Memory B cell (primary cell): Measurements from ENCODE around the gene SPON1.
"Not testable (repeated sequence)": the region's sequence is repeated elsewhere in the genome, so short reads cannot be mapped to it uniquely, and the experiment has no call there.

Experiments
- ATAC-seq: fragments of 150-1000 bp; cut with Tn5 transposase; 2 replicates; pipeline ENCODE4 v1.10.0; 2021; ENCODE audit warnings: low read depth, mild to moderate bottlenecking, moderate library complexity
- DNase-seq, 2 donors: peaks; one replicate each; pipeline ENCODE4 v3.0.0; 2022; ENCODE audit warnings: low spot score in 2 of 2
- H3K27ac Mint-ChIP-seq: one replicate; pipeline ENCODE4 v1.8.0; 2022; ENCODE audit warnings: mild to moderate bottlenecking, moderate library complexity, mixed read lengths
- H3K27me3 Mint-ChIP-seq: one replicate; pipeline ENCODE4 v1.8.0; 2022; ENCODE audit warnings: mixed read lengths
- H3K36me3 Mint-ChIP-seq: one replicate; pipeline ENCODE4 v1.8.0; 2022; ENCODE audit warnings: mild to moderate bottlenecking, mixed read lengths
- H3K4me1 Mint-ChIP-seq: one replicate; pipeline ENCODE4 v1.8.0; 2022; ENCODE audit warnings: mixed read lengths
- H3K4me3 Mint-ChIP-seq: one replicate; pipeline ENCODE4 v1.8.0; 2022; ENCODE audit warnings: mild to moderate bottlenecking, moderate library complexity, mixed read lengths
- H3K9me3 Mint-ChIP-seq: one replicate; pipeline ENCODE4 v1.8.0; 2022; ENCODE audit warnings: mixed read lengths

SPON1 gene

DNA sequence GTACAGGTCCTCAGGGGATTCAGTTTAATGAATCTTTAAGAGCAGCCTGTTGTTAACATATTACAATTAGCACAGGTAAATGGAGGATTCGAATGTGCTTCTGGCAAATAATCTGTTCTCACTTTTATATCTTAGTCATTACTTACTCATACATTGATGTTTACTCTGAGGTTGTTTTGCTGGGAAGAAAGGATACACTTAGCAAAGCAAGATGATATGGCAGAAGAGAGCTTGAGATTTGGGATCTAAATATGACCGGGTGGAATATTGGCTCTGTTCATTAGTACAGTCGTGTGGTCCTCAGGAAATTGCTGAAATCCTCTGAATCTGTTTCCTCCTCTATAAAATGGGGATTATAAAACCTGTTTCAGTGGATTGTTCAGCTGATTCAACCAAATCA is 59.7 kb downstream of the SPON1 start:
- H3K9me3 Mint-ChIP-seq: no peaks in the 10 kb centered on the region
- peaks cover 16% of the 10 kb centered on the region for H3K27me3 Mint-ChIP-seq
- H3K4me1 Mint-ChIP-seq: no peaks in the 10 kb centered on the region
- DNase-seq (no peak), ATAC-seq (no peak)
- no peak overlapping the region for H3K4me3 Mint-ChIP-seq
- no peaks in the 10 kb centered on the region for H3K36me3 Mint-ChIP-seq
- H3K27ac Mint-ChIP-seq: no peak overlapping the region

DNA sequence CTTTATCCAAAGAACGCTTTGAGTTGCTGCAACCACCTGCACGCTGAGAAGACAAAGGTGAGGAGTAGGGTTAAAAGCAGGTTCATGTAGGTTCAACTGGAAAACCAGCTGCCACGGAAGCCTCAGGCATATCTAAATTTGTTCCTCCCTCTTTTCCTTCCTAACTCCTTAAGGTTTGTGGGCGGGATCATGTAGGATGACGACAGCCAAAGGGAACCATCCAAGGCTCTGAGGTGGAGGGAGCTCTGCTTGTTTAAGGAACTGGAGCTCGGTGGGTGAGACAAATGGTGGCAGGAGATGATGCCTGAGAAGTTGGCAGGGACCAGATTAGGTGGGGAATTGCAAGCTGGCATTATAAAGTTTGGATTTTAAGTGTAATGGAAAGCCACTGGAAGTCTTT is 60.3 kb downstream of the SPON1 start:
- H3K4me3 Mint-ChIP-seq: no peak overlapping the region
- no peaks in the 10 kb centered on the region for H3K9me3 Mint-ChIP-seq
- ATAC-seq (no peak), DNase-seq (no peak)
- no peak overlapping the region for H3K27ac Mint-ChIP-seq
- H3K36me3 Mint-ChIP-seq: no peaks in the 10 kb centered on the region
- peaks cover 16% of the 10 kb centered on the region for H3K27me3 Mint-ChIP-seq
- H3K4me1 Mint-ChIP-seq: no peaks in the 10 kb centered on the region

DNA sequence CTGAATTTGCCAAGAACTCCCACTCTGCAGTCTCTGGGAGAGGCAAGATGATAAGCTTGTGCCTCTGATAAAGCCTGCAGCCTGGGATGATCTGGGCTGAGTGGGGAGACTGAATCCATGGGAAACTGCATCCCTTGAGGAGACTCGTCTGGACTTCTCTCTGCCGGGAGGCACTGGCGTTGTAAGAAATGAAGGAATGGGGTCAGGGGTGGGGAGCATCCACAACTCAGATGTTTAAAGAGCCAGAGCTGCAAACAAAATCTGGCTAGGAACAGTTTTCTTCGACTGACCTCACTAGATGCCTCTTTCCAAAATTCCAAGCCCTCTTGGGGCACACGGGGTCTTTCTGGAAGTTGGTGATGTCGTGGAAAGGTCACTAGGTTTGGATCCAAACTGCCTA is 64.4 kb downstream of the SPON1 start:
- no peak overlapping the region for H3K27ac Mint-ChIP-seq
- H3K36me3 Mint-ChIP-seq: no peaks in the 10 kb centered on the region
- no peaks in the 10 kb centered on the region for H3K9me3 Mint-ChIP-seq
- H3K4me3 Mint-ChIP-seq: no peak overlapping the region
- no peak for ATAC-seq
- H3K4me1 Mint-ChIP-seq: no peaks in the 10 kb centered on the region
- DNase-seq: no peak
- peaks cover 15% of the 10 kb centered on the region for H3K27me3 Mint-ChIP-seq

DNA sequence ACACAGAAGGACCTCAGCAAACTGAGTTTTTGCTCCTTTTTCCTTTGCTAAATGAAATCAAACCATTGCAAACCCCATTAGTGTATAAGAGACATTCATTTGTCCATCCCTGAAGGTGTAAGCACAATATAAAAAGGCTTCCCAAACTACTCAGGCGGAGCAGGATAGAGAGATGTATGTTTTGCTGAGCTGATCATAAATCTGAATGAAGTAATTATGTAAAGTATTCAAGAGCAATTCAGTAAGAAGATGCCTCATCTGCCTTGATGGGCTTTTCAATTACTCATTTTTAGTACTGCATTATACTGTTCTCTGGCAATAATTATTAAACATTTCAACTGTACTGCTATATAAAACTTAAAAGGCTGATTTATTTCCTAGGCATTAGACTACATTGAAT is 65.0 kb downstream of the SPON1 start:
- H3K36me3 Mint-ChIP-seq: no peaks in the 10 kb centered on the region

DNA sequence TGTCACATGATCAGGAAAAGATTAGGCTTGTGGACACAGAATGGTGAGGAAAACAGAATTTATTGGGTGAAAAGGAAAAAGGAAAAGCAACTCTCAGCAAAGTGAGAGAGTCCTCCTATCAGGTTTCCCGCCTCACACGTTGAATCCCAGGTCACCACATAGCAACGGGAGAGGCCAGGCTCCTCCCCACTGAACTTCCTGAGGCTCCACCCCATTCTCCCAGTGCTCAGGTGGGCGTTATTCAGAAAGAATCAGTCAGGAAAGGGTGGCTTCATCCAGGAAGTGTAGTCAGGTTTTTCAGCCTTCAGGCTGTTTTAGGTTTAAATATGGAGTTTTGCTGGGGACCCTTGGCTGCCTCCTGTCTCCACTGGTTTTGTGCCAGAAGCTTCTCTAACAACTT is 66.9 kb downstream of the SPON1 start:
- Mint-ChIP-seq H3K9me3 (no peaks in the 10 kb centered on the region), H3K4me1 (no peaks in the 10 kb centered on the region), H3K4me3 (no peak overlapping the region), H3K27ac (no peak overlapping the region), H3K27me3 (peaks cover 14% of the 10 kb centered on the region), H3K36me3 (no peaks in the 10 kb centered on the region)
- no peak for DNase-seq
- ATAC-seq: no peak

More for the DNA sequence above, 65.0 kb downstream of the SPON1 start:
- ATAC-seq (no peak), DNase-seq (no peak)
- H3K27me3 Mint-ChIP-seq: peaks cover 15% of the 10 kb centered on the region
- H3K27ac Mint-ChIP-seq: no peak overlapping the region
- H3K4me1 Mint-ChIP-seq: no peaks in the 10 kb centered on the region
- H3K9me3 Mint-ChIP-seq: no peaks in the 10 kb centered on the region
- H3K4me3 Mint-ChIP-seq: no peak overlapping the region

DNA sequence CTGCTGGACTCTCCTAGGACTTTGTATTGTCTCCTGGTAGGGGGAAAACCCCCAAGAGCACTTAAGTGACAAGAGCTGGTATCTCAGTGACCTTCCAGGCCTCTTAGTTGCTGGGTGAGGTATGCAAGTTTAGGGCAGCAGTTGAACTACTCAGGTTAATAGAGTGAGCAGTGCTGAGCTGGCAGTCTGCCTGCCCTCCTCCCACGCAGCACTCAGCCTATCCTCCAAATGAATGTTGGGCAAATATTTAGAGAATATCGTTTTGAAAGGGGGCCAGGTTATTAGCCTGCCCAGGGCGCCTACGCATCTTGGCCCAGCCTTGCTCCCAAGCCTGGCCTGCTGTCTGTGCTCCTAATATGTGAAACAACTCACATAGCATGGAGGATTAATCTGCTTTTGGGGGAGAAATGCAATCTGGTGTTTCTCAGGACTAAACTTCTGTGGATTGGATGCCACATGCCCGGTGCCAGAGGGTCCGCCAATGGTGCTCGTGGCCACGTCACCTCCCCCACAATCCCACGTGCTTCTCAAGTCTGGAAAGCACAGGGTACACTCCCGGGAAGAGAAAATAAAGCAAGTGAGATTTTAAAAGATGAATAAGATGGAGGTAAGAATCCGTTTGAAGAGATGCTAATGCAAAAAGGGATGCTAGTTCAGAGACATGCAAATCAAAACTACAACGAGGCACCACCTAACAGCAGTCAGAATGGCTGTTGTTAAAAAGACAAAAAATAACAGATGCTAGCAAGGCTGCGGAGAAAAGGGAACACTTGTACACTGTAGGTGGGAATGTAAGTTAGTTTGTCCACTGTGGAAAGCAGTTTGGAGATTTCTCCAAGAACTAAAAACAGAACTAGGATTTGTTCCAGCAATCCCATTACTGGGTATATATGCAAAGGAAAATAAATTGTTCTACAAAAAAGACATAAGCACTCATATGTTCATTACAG is 67.7 kb downstream of the SPON1 start:
- no peak overlapping the region for H3K27ac Mint-ChIP-seq
- ATAC-seq: no peak

DNA sequence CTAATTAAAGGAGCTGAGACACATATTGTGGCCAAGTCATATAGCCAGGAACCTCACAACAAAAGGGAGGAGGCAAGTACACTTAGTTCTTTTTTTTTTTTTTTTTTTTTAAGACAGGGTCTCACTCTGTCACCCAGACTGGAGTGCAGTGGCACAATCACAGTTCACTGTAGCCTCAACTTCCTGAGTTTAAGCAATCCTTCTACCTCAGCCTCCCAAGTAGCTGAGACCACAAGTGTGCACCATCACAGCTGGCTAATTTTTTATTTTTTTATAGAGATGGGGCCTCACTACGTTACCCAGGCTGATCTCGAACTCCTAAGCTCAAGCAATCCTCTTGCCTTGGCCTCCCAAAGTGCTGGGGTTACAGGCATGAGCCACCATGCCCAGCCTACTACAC is 73.0 kb downstream of the SPON1 start:
- not testable (repeated sequence) for DNase-seq, H3K27me3 Mint-ChIP-seq, H3K9me3 Mint-ChIP-seq, H3K36me3 Mint-ChIP-seq, H3K4me3 Mint-ChIP-seq, H3K27ac Mint-ChIP-seq, H3K4me1 Mint-ChIP-seq, ATAC-seq

More for the DNA sequence above, 67.7 kb downstream of the SPON1 start:
- no peaks in the 10 kb centered on the region for H3K36me3 Mint-ChIP-seq
- no peaks in the 10 kb centered on the region for H3K9me3 Mint-ChIP-seq
- H3K27me3 Mint-ChIP-seq: peaks cover 12% of the 10 kb centered on the region
- H3K4me3 Mint-ChIP-seq: no peak overlapping the region
- H3K4me1 Mint-ChIP-seq: no peaks in the 10 kb centered on the region
- no peak for DNase-seq

DNA sequence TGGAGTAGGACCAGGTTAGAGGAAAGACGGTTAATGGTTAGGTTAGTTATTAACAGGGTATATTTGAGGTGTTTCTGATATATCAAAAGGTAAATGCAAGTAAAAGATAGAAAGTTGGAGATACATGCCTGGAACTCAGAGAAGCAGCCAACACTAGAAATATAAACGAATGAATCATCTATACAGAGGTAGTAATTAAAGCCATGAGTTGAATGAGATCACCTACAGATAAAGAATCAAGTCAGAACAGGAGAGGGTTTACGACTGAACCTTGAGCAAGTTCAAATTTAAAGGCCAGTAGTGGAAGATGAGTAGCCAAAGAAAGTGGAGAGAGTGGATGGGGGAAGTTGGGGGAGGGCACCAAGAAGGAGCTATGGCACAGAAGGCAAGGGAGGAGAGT is 73.9 kb downstream of the SPON1 start:
- ATAC-seq (no peak), DNase-seq (no peak)
- Mint-ChIP-seq H3K27me3 (peaks cover 6% of the 10 kb centered on the region), H3K36me3 (no peaks in the 10 kb centered on the region), H3K4me1 (no peaks in the 10 kb centered on the region), H3K27ac (no peak overlapping the region), H3K4me3 (no peak overlapping the region), H3K9me3 (peaks cover 3% of the 10 kb centered on the region)

DNA sequence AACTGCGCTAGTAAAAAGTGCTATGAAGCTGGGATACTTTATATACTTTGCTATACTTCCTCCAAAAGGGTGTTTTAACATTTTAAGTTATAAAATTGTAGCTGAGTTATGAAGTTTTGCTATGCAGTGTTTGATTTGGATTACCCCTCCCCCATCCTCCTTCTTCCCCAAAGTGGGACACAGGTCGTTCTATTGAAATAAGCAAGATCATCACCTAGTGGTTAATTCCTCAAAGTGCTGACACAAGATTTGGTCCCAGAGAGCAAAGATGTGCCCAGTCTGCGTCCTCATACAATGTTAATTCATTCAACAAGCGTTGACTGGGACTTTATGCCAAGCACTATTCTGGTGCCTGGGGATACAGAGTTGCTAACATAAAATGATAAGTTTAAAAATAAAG is 78.5 kb downstream of the SPON1 start:
- Mint-ChIP-seq H3K4me1 (no peaks in the 10 kb centered on the region), H3K36me3 (no peaks in the 10 kb centered on the region), H3K27me3 (no peaks in the 10 kb centered on the region), H3K4me3 (no peak overlapping the region), H3K27ac (no peak overlapping the region), H3K9me3 (peaks cover 3% of the 10 kb centered on the region)
- DNase-seq (no peak), ATAC-seq (no peak)

DNA sequence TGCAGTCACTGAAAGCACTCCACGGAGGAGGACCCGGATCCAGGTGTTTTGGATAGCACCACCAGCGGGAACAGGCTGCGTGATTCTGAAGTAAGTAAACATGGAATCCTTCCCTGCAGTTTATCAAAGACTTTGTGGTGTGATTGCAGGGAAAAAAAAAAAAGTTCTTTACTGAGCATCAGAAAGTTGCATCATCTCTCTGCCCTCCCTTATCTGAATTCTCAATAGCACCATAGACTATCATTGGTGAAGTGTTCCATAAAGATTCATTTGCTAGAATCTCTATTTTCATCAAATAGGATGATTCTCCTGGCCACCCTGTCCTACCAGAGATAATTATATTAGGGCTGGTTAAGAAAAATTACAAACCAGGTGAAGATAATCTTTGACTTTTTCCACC is 79.0 kb downstream of the SPON1 start:
- Mint-ChIP-seq H3K27me3 (no peaks in the 10 kb centered on the region), H3K9me3 (peaks cover 3% of the 10 kb centered on the region), H3K4me3 (no peak overlapping the region), H3K4me1 (no peaks in the 10 kb centered on the region), H3K36me3 (no peaks in the 10 kb centered on the region), H3K27ac (no peak overlapping the region)
- DNase-seq: no peak
- ATAC-seq: no peak

DNA sequence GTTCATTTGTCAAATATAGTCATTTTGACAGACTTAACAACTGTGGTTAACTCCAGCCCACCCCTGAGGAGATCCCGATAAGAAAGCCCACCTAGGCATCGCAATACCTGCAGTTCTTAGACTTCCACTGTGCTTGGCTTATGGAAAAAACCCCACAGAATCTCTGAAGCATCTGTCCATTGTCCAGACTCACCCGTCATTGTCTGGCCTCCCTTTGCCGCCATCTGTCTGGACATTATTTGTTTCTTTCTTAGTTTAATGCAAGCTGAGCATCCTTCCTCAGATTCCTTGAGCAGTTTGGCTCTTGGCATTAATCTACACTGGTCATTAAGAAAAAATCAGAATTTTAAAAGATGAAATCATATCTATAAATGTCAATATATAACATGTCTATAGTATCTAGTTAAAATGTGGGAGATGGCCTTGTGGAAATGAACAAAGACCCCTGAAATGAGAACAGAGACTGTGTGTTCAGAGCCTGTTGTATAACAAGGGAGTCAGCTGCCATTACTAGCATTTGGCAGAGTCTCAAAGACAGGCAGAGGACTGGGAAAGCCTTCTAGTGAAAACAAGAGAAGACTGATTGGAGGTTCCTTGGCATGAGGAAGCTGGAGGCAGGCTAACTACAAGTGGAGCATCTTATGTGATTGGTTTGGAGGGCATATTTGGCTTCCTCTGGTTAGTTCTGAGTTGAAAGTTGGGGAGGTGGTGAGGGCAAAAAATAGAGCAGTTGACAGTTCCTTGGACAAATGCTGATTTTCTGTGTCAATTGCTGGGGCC is 80.4 kb downstream of the SPON1 start:
- peaks cover 3% of the 10 kb centered on the region for H3K9me3 Mint-ChIP-seq

DNA sequence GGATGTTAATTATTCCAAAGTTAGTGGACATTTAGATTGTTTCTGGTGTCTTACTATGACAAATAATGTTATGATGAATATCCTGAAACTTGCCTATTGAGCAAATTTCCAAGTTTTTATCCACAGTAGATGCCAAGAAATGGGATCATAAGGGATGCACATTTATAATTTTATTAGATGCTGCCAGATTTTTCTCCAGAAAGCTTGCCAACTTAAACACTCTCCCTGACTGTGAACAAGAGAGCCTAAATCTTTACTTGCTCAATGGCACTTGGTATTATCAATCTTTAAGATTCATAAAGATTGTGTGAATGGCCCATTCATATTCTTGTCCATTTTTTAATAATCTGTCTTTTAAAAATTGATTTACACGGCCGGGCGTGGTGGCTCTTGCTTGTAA is 82.4 kb downstream of the SPON1 start:
- peaks cover 3% of the 10 kb centered on the region for H3K9me3 Mint-ChIP-seq
- no peaks in the 10 kb centered on the region for H3K4me1 Mint-ChIP-seq
- no peak overlapping the region for H3K27ac Mint-ChIP-seq
- H3K4me3 Mint-ChIP-seq: no peak overlapping the region
- no peak for DNase-seq
- H3K36me3 Mint-ChIP-seq: no peaks in the 10 kb centered on the region
- H3K27me3 Mint-ChIP-seq: peaks cover 4% of the 10 kb centered on the region
- no peak for ATAC-seq

More for the DNA sequence above, 80.4 kb downstream of the SPON1 start:
- DNase-seq: no peak
- H3K27me3 Mint-ChIP-seq: peaks cover 4% of the 10 kb centered on the region
- no peak for ATAC-seq
- H3K36me3 Mint-ChIP-seq: no peaks in the 10 kb centered on the region
- H3K27ac Mint-ChIP-seq: no peak overlapping the region
- no peak overlapping the region for H3K4me3 Mint-ChIP-seq
- no peaks in the 10 kb centered on the region for H3K4me1 Mint-ChIP-seq

DNA sequence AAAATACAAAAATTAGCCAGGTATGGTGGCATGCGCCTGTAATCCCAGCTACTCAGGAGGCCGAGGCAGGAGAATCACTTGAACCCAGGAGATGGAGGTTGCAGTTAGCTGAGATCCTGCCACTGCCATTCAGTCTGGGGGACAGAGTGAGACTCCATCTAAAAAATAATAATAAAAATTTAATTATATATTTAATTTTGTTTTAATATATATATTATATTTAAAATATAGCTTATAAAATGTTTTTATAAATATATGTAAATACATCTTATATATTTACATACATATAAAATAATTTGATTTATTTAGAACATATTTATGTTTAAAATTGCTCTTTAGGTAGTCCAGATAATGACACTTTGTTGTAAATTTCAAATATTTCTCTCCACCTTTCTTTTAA is 82.9 kb downstream of the SPON1 start:
- no peak for DNase-seq
- Mint-ChIP-seq H3K9me3 (no peaks in the 10 kb centered on the region), H3K27me3 (peaks cover 4% of the 10 kb centered on the region), H3K4me1 (no peaks in the 10 kb centered on the region), H3K4me3 (no peak overlapping the region), H3K36me3 (no peaks in the 10 kb centered on the region), H3K27ac (no peak overlapping the region)
- ATAC-seq: no peak

DNA sequence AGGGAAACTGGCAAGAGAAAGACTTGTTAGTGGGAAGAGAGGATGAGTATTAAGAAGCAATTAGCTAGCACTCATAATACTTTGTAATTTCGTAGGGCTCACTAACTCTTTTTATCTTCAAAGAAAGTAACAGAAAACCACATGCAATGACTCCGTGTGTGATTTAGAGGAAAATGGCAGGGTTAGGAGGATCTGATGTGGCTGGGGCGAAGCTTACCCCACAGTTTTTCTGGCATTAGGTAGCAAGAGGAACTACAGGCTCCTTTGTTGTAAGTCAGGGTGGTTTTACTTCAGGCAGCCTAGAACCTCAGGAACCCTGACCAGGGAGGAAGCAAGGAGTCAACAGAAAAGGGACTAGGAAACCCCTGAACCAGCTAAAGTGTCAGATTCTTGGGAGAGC is 89.7 kb downstream of the SPON1 start:
- Mint-ChIP-seq H3K27ac (no peak overlapping the region), H3K27me3 (peaks cover 5% of the 10 kb centered on the region), H3K9me3 (no peaks in the 10 kb centered on the region), H3K4me3 (no peak overlapping the region), H3K4me1 (no peaks in the 10 kb centered on the region), H3K36me3 (no peaks in the 10 kb centered on the region)
- no peak for ATAC-seq
- no peak for DNase-seq
